H9 (cell line): Measurements from ENCODE around the gene IP6K3. TPM values are rescaled to one million over a fixed set of nuclear protein-coding genes. Genes with fewer than 3 reads are reported as not detected.

Experiments
- DNase-seq: peaks from one replicate; pipeline ENCODE4 v3.0.0-alpha.2; 2017
- H2AFZ ChIP-seq: one replicate; pipeline ENCODE4 v1.6.1; 2013; ENCODE audit warnings: mild to moderate bottlenecking, low read length, control low read depth, moderate library complexity
- H2AK5ac ChIP-seq: 2 replicates; pipeline ENCODE4 v1.6.1; 2013; ENCODE audit warnings: low read length, control low read depth, mixed read lengths; ENCODE audit not compliant: insufficient read length
- H2BK120ac ChIP-seq: one replicate; pipeline ENCODE4 v1.6.1; 2013; ENCODE audit warnings: low read depth, mild to moderate bottlenecking, low read length, control low read depth, inconsistent platforms; ENCODE audit not compliant: poor library complexity, severe bottlenecking
- H2BK12ac ChIP-seq: 2 replicates; pipeline ENCODE4 v1.6.1; 2013; ENCODE audit warnings: low read length, control low read depth, mixed read lengths, low read depth; ENCODE audit not compliant: insufficient read length
- H2BK15ac ChIP-seq: 2 replicates; pipeline ENCODE4 v1.6.1; 2013; ENCODE audit warnings: low read depth, low read length, control low read depth
- H2BK20ac ChIP-seq: one replicate; pipeline ENCODE4 v1.6.1; 2013; ENCODE audit warnings: low read depth, mild to moderate bottlenecking, low read length, control low read depth, inconsistent platforms; ENCODE audit not compliant: poor library complexity, severe bottlenecking
- H2BK5ac ChIP-seq: 2 replicates; pipeline ENCODE4 v1.6.1; 2013; ENCODE audit warnings: low read length, control low read depth, mixed read lengths; ENCODE audit not compliant: insufficient read length
- H3K14ac ChIP-seq: 2 replicates; pipeline ENCODE4 v1.6.1; 2013; ENCODE audit warnings: low read length, control low read depth; ENCODE audit not compliant: insufficient read depth
- H3K18ac ChIP-seq: 2 replicates; pipeline ENCODE4 v1.6.1; 2013; ENCODE audit warnings: low read depth, mild to moderate bottlenecking, mixed read lengths, low read length, control low read depth; ENCODE audit not compliant: insufficient read length
- H3K23ac ChIP-seq: 2 replicates; pipeline ENCODE4 v1.6.1; 2013; ENCODE audit warnings: low read length, control low read depth, mixed read lengths, low read depth; ENCODE audit not compliant: insufficient read length
- H3K23me2 ChIP-seq: 2 replicates; pipeline ENCODE4 v1.6.1; 2013; ENCODE audit warnings: low read depth, mild to moderate bottlenecking, mixed read lengths, low read length, control low read depth; ENCODE audit not compliant: insufficient read length, poor library complexity, severe bottlenecking
- H3K27ac ChIP-seq: 2 replicates; pipeline ENCODE4 v1.5.1; 2013; ENCODE audit warnings: low read length, control low read depth, mixed read lengths, low read depth; ENCODE audit not compliant: insufficient read length
- H3K27me3 ChIP-seq: 2 replicates; pipeline ENCODE4 v1.6.1; 2013; ENCODE audit warnings: low read length, control low read depth, inconsistent platforms; ENCODE audit not compliant: insufficient read depth
- H3K4ac ChIP-seq: 2 replicates; pipeline ENCODE4 v1.6.1; 2013; ENCODE audit warnings: low read depth, mild to moderate bottlenecking, control low read depth, inconsistent platforms, low read length, moderate library complexity
- H3K4me1 ChIP-seq: 2 replicates; pipeline ENCODE4 v1.6.1; 2013; ENCODE audit warnings: low read length, control low read depth, inconsistent platforms; ENCODE audit not compliant: insufficient read depth
- H3K4me2 ChIP-seq: 2 replicates; pipeline ENCODE4 v1.6.1; 2013; ENCODE audit warnings: low read length, control low read depth, mixed read lengths; ENCODE audit not compliant: insufficient read length, insufficient read depth
- H3K56ac ChIP-seq: 2 replicates; pipeline ENCODE4 v1.6.1; 2013; ENCODE audit warnings: low read depth, mild to moderate bottlenecking, mixed read lengths, low read length, control low read depth; ENCODE audit not compliant: insufficient read length
- H3K79me1 ChIP-seq: 2 replicates; pipeline ENCODE4 v1.6.1; 2013; ENCODE audit warnings: low read depth, mild to moderate bottlenecking, moderate library complexity, low read length, control low read depth, inconsistent platforms; ENCODE audit not compliant: insufficient read depth, poor library complexity, severe bottlenecking
- H3K79me2 ChIP-seq: 2 replicates; pipeline ENCODE4 v1.6.1; 2013; ENCODE audit warnings: low read length, control low read depth, inconsistent platforms; ENCODE audit not compliant: insufficient read depth
- H3K9ac ChIP-seq: 2 replicates; pipeline ENCODE4 v1.6.1; 2013; ENCODE audit warnings: low read length, control low read depth, mixed read lengths; ENCODE audit not compliant: insufficient read length; ENCODE audit errors: extremely low read depth
- H3K9me3 ChIP-seq: one replicate; pipeline ENCODE4 v1.6.1; 2013; ENCODE audit warnings: low read depth, low read length, inconsistent platforms; ENCODE audit not compliant: control insufficient read depth
- H3T11ph ChIP-seq: one replicate; pipeline ENCODE4 v1.6.1; 2013; ENCODE audit warnings: mild to moderate bottlenecking, low read length, control low read depth, inconsistent platforms
- H4K20me1 ChIP-seq: one replicate; pipeline ENCODE4 v1.6.1; 2013; ENCODE audit not compliant: control insufficient read depth, insufficient read length, insufficient read depth
- H4K5ac ChIP-seq: 2 replicates; pipeline ENCODE4 v1.6.1; 2013; ENCODE audit warnings: low read depth, mild to moderate bottlenecking, mixed read lengths, low read length, control low read depth; ENCODE audit not compliant: insufficient read length
- H4K8ac ChIP-seq: replicated peaks from 2 replicates; pipeline ENCODE4 v1.6.1; 2013; ENCODE audit warnings: low read length, control low read depth, mixed read lengths, low read depth; ENCODE audit not compliant: insufficient read length
- H4K91ac ChIP-seq: 2 replicates; pipeline ENCODE4 v1.6.1; 2013; ENCODE audit warnings: low read depth, mild to moderate bottlenecking, moderate library complexity, mixed read lengths, low read length, control low read depth; ENCODE audit not compliant: insufficient read length
- H3K27ac Mint-ChIP-seq, 3 experiments: 2 replicates in 2 of 3; 3 replicates in 1 of 3; pipeline ENCODE4 v1.8.0; 2020 to 2021; ENCODE audit warnings: mixed read lengths in 3 of 3, mild to moderate bottlenecking in 1 of 3, moderate library complexity in 1 of 3
- H3K27me3 Mint-ChIP-seq: 2 replicates; pipeline ENCODE4 v1.8.0; 2021; ENCODE audit warnings: low read depth, mild to moderate bottlenecking, moderate library complexity, mixed read lengths
- H3K36me3 Mint-ChIP-seq, 3 experiments: 2 replicates in 2 of 3; 3 replicates in 1 of 3; pipeline ENCODE4 v1.8.0; 2020 to 2021; ENCODE audit warnings: low read depth in 3 of 3, mixed read lengths in 3 of 3; ENCODE audit not compliant: insufficient read depth in 1 of 3
- H3K4me1 Mint-ChIP-seq, 2 experiments: 2 replicates each; pipeline ENCODE4 v1.8.0; 2020; ENCODE audit warnings: mixed read lengths in 2 of 2
- H3K4me3 Mint-ChIP-seq, 2 experiments: 2 replicates in 1 of 2; 3 replicates in 1 of 2; pipeline ENCODE4 v1.8.0; 2020 to 2021; ENCODE audit warnings: mild to moderate bottlenecking in 2 of 2, mixed read lengths in 2 of 2, moderate library complexity in 1 of 2
- H3K9me3 Mint-ChIP-seq, 2 experiments: 2 replicates in 1 of 2; 3 replicates in 1 of 2; pipeline ENCODE4 v1.8.0; 2020; ENCODE audit warnings: mild to moderate bottlenecking in 2 of 2, mixed read lengths in 2 of 2, moderate library complexity in 1 of 2
- CTCF ChIP-seq: fragments of 200-600 bp; sonication (generic); conservative IDR thresholded peaks from 3 replicates; pipeline ENCODE4 v1.8.0; 2021; ENCODE audit warnings: antibody characterized with exemption, mild to moderate bottlenecking
- WGBS: extraction: QIAGEN DNeasy Blood & Tissue Kit; methylation state at CpG from one replicate; pipeline ENCODE4 v1.1.7; 2013; ENCODE audit warnings: missing lambda C conversion rate, low lambda C conversion rate, mixed read lengths; ENCODE audit not compliant: insufficient read length; ENCODE audit errors: extremely low coverage; 5-methylcytosine and 5-hydroxymethylcytosine counted together
- total RNA-seq: library from RNA; stranded (reverse); gene quantifications from 2 replicates; pipeline ENCODE4 v1.2.1, GENCODE V29; 2021

Gene IP6K3
- total RNA-seq, 1 experiment from 2014 or later, result 0.46 TPM

DNA sequence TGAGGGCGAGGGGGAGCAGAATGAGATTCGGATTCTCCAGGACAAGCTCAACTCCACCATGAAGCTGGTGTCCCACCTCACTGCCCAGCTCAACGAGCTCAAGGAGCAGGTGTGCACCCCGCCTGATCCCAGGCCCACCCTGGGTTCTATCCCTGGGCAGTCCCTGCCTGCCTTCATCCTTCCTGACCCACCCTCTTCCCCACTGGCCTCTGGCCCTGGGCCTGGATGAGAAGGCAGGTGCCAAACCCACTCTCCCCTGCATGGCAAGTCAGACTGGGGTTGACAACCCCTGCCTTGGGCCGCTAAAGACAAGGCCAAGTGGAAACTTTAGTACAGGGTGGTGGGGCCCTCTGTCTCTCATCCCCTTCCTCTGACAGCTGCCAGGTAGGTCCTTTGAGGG is 51.7 kb downstream of the IP6K3 start:
- Histone ChIP-seq H3K14ac (no peak overlapping the region), H3K4ac (no peak overlapping the region), H2BK12ac (no peak overlapping the region), H4K91ac (no peak overlapping the region), H3K79me2 (no peaks in the 10 kb centered on the region), H2BK20ac (no peak overlapping the region), H2AK5ac (no peak overlapping the region), H3K27me3 (no peaks in the 10 kb centered on the region), H2AFZ (no peak overlapping the region), H4K20me1 (no peaks in the 10 kb centered on the region), H2BK120ac (no peak overlapping the region), H4K8ac (no peak overlapping the region), H3K79me1 (no peaks in the 10 kb centered on the region), H3K4me1 (0 out of 2 replicates have a peak, but pooled peaks cover 3% of the 10 kb centered on the region), H4K5ac (no peak overlapping the region), H3K23me2 (no peaks in the 10 kb centered on the region), H3K56ac (no peak overlapping the region), H3K9me3 (no peaks in the 10 kb centered on the region), H3T11ph (no peak overlapping the region), H3K23ac (no peak overlapping the region), H3K27ac (no peak overlapping the region), H3K9ac (no peak overlapping the region), H3K4me2 (no peak overlapping the region), H2BK15ac (no peak overlapping the region), H3K18ac (no peak overlapping the region), H2BK5ac (no peak overlapping the region)
- no CpG with 5 or more reads among the region's 5 CpGs for WGBS
- Mint-ChIP-seq H3K4me3 (no peak overlapping the region), H3K4me1 (peaks cover 13 to 16% of the 10 kb centered on the region in 2 experiments), H3K9me3 (no peaks in the 10 kb centered on the region), H3K36me3 (peaks cover 30 to 92% (median 77%) of the 10 kb centered on the region in 3 experiments; a peak in 6 of 7 replicates), H3K27me3 (no peaks in the 10 kb centered on the region), H3K27ac (0 out of 7 replicates have a peak overlapping the region, but pooled peaks of 1 of the 3 experiments have one; percentile 32)
- DNase-seq, result no peak
- TF ChIP-seq CTCF, result no peak
